Adrenal gland (tissue), 12 donors: ENCODE measurements around the gene GRXCR2. TPM values are rescaled to one million over a fixed set of nuclear protein-coding genes. Genes with fewer than 3 reads are reported as not detected.
"Not testable (repeated sequence)": the region's sequence is repeated elsewhere in the genome, so short reads cannot be mapped to it uniquely, and the experiment has no call there.

ENCODE experiments used
- DNase-seq, 7 donors: peaks; one replicate each; pipeline ENCODE4 v3.0.0-alpha.2; 2019 to 2020
- H3K27ac ChIP-seq, 5 donors: fragments of 200-600 bp; sonication (generic) in 4 of 5; 1 replicate in 3 of 5; 2 replicates in 2 of 5; pipeline versions ENCODE4 v1.5.1 to v1.8.0; 2016 to 2020; ENCODE audit warnings: mild to moderate bottlenecking in 1 of 5
- H3K27me3 ChIP-seq: fragments of 200-600 bp; 2 replicates; pipeline ENCODE4 v1.8.0; 2021
- H3K36me3 ChIP-seq, 2 donors: fragments of 200-600 bp; replicated peaks in 1 of 2; 1 replicate in 1 of 2; 2 replicates in 1 of 2; pipeline versions ENCODE4 v1.5.1 to v1.8.0; 2018 to 2022
- H3K4me1 ChIP-seq, 2 donors: fragments of 200-600 bp; replicated peaks in 1 of 2; 1 replicate in 1 of 2; 2 replicates in 1 of 2; pipeline versions ENCODE4 v1.5.1 to v1.8.0; 2018 to 2021
- H3K4me3 ChIP-seq, 4 donors: fragments of 200-600 bp; sonication (generic) in 3 of 4; one replicate each; pipeline ENCODE4 v1.5.1; 2016 to 2018
- H3K9me3 ChIP-seq, 3 donors: fragments of 200-600 bp; sonication (generic) in 1 of 3; replicated peaks in 1 of 3; 1 replicate in 2 of 3; 2 replicates in 1 of 3; pipeline versions ENCODE4 v1.5.1 to v1.8.0; 2016 to 2021
- CTCF ChIP-seq, 6 experiments: fragments of 450-650 bp in 4 of 6; fragments of 200-600 bp in 2 of 6; sonication (generic) in 1 of 6; IDR thresholded peaks; 1 replicate in 5 of 6; 2 replicates in 1 of 6; pipeline versions ENCODE4 v1.5.1 to v1.8.0; 2016 to 2021; ENCODE audit warnings: antibody characterized with exemption in 6 of 6, mild to moderate bottlenecking in 2 of 6, moderate library complexity in 1 of 6
- POLR2A ChIP-seq, 2 donors: fragments of 450-650 bp; IDR thresholded peaks; one replicate each; pipeline ENCODE4 v1.6.1; 2017; ENCODE audit warnings: antibody characterized with exemption in 2 of 2, mild to moderate bottlenecking in 2 of 2, moderate library complexity in 1 of 2
- WGBS, 4 donors: extraction: QIAGEN DNeasy Blood & Tissue Kit in 2 of 4; methylation state at CpG; one replicate each; pipeline versions ENCODE4 v1.1.5 to v1.1.7; 2013 to 2017; 5-methylcytosine and 5-hydroxymethylcytosine counted together
- intact Hi-C, 2 donors: fragments of 100-400 bp; cut with DNase I; formaldehyde crosslinking; loops; one replicate each; pipeline versions ENCODE4 v1.14.1 to v1.15.0; 2022 to 2023
- polyA plus RNA-seq, 3 donors: library from polyadenylated mRNA; stranded (reverse); fragments of 200-250 nt in 2 of 3; fragments of 350-450 nt in 1 of 3; fragmentation: Illumina TruSeq in 1 of 3; extraction: RNeasy Lipid Tissue Mini Kit (QIAGEN cat#74804) in 1 of 3; gene quantifications; one replicate each; pipeline ENCODE4 v1.2.3, GENCODE V29; 2013 to 2014
- total RNA-seq, 9 donors: library from RNA; depleted of rRNA in 4 of 9; stranded (reverse); fragments of >200 nt in 4 of 9; fragments of 120-200 nt in 1 of 9; fragmentation: NEBNext Ultra II Directional in 1 of 9; extraction: Animal tissue kit (Norgen Biotek cat#: 25700) in 1 of 9; gene quantifications; one replicate each; pipeline versions ENCODE4 v1.1.0 to v1.2.4, GENCODE V29; 2013 to 2023
- donor health status: healthy with polysubstance abuse.
- donor health status: Bipolar disorder and iron deficiency.
- donor health status: DM: yes; HTN: yes; CAD: no.
- donor health status: DM: no; HTN: no; CAD: no.
- donor health status: DM: no; HTN: no; CAD: no.
- donor health status: DM: yes; HTN: yes; CAD: no.

Gene GRXCR2
- total and polyA plus RNA-seq, 12 donors, result not detected

GRCh38 chr5:145869753-145870152, 3.1 kb downstream of the GRXCR2 start:
- TF ChIP-seq CTCF (IDR thresholded peaks at IDR 0.05) (no peak), POLR2A (IDR thresholded peaks at IDR 0.05) (no peak)
- intact Hi-C loops, result no loop called here
- no peaks in the 10 kb centered on the region for H3K4me1 ChIP-seq
- no peak for DNase-seq
- H3K4me3 ChIP-seq, result no peak overlapping the region
- H3K27ac ChIP-seq, result no peak overlapping the region
- no peaks in the 10 kb centered on the region for H3K27me3 ChIP-seq
- H3K36me3 ChIP-seq, result no peaks in the 10 kb centered on the region
- WGBS, 4 donors, result 65 to 87% (median 81%) methylated on average over 4 of the region's 4 CpGs
- no peaks in the 10 kb centered on the region for H3K9me3 ChIP-seq

DNA sequence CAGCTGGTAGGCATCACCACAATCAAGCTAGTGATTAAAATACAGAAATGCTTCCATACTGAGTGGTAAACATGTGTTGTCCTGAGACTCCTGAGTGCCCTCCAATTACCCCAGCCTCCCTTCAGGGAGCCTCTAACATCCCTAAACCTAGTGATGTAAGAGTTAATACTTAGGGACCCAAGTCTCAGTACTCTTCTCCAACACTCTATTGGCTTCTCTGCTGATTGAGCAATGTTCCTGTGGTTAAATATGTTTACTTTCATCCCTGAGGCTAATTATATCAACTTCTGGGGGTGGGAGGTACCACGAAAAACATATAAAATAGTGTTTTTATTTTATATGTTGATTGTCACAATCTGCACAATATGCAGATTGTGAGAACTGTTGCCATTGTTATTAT, 5.0 kb downstream of the GRXCR2 start:
- H3K27ac ChIP-seq, result no peak overlapping the region
- intact Hi-C loops, result no loop called here
- H3K9me3 ChIP-seq, result no peaks in the 10 kb centered on the region
- H3K36me3 ChIP-seq, result no peaks in the 10 kb centered on the region
- DNase-seq, result no peak
- no peaks in the 10 kb centered on the region for H3K27me3 ChIP-seq
- H3K4me1 ChIP-seq, result no peaks in the 10 kb centered on the region
- TF ChIP-seq CTCF (IDR thresholded peaks at IDR 0.05) (no peak), POLR2A (IDR thresholded peaks at IDR 0.05) (no peak)
- no peak overlapping the region for H3K4me3 ChIP-seq
- 49 to 63% (median 52%) methylated on average over 1 of the region's 1 CpG for WGBS, 4 donors

GRCh38 chr5:145864432-145864831, 8.4 kb downstream of the GRXCR2 start:
- H3K36me3 ChIP-seq, intact Hi-C loops, H3K9me3 ChIP-seq, H3K27me3 ChIP-seq, H3K4me3 ChIP-seq, H3K27ac ChIP-seq, H3K4me1 ChIP-seq, DNase-seq: not testable (repeated sequence)
- 64 to 85% (median 73%) methylated on average over 2 of the region's 2 CpGs for WGBS, 4 donors

- intact Hi-C loops, result no loop called here
- TF ChIP-seq CTCF (IDR thresholded peaks at IDR 0.05) (no peak), POLR2A (IDR thresholded peaks at IDR 0.05) (no peak)
- H3K27me3 ChIP-seq, result no peaks in the 10 kb centered on the region
- no peaks in the 10 kb centered on the region for H3K9me3 ChIP-seq
- H3K36me3 ChIP-seq, result no peaks in the 10 kb centered on the region
- no peak overlapping the region for H3K4me3 ChIP-seq
- no peak for DNase-seq
- no peaks in the 10 kb centered on the region for H3K4me1 ChIP-seq
- 69 to 82% (median 78%) methylated on average over 3 of the region's 3 CpGs for WGBS, 4 donors
- H3K27ac ChIP-seq, result no peak overlapping the region
Observed at GRCh38 chr5:145863003-145863402, 9.8 kb downstream of the GRXCR2 start.

- no peak overlapping the region for H3K4me3 ChIP-seq
- WGBS, 4 donors, result 64 to 78% (median 77%) methylated on average over 3 of the region's 3 CpGs
- no peaks in the 10 kb centered on the region for H3K27me3 ChIP-seq
- H3K9me3 ChIP-seq, result no peaks in the 10 kb centered on the region
- intact Hi-C loops, result no loop called here
- no peak for DNase-seq
- peaks cover 0 to 14% of the 10 kb centered on the region in 2 donors for H3K4me1 ChIP-seq
- no peaks in the 10 kb centered on the region for H3K36me3 ChIP-seq
- no peak overlapping the region for H3K27ac ChIP-seq
- TF ChIP-seq POLR2A (IDR thresholded peaks at IDR 0.05) (no peak), CTCF (IDR thresholded peaks at IDR 0.05) (peak in 1 of 6 experiments; percentile 5)
Observed at GRCh38 chr5:145859897-145860296, 12.9 kb downstream of the GRXCR2 start.
